Kidney (tissue), 14 donors: ENCODE data around the gene CCDC85C. TPM values are rescaled to one million over a fixed set of nuclear protein-coding genes. Genes with fewer than 3 reads are reported as not detected.
"Not testable (repeated sequence)": the region's sequence is repeated elsewhere in the genome, so short reads cannot be mapped to it uniquely, and the experiment has no call there.

Experiments
- DNase-seq, 5 donors: peaks; one replicate each; pipeline ENCODE4 v3.0.0-alpha.2; 2013 to 2020
- FAIRE-seq: peaks from 2 replicates; lab custom pipeline; 2012; peaks lifted over from hg19 to GRCh38; lab: Jason Lieb, UNC
- H3K27ac ChIP-seq, 2 donors: one replicate each; pipeline ENCODE4 v1.7.0; 2013; ENCODE audit warnings: low read depth in 2 of 2, low read length in 2 of 2, inconsistent platforms in 1 of 2
- H3K27me3 ChIP-seq: one replicate; pipeline ENCODE4 v1.7.1; 2013; ENCODE audit warnings: low read length, inconsistent platforms; ENCODE audit not compliant: control insufficient read depth, insufficient read depth
- H3K36me3 ChIP-seq, 3 donors: one replicate each; pipeline versions ENCODE4 v1.7.0 to v1.7.1; 2013; ENCODE audit warnings: low read length in 3 of 3, control low read depth in 1 of 3, inconsistent platforms in 1 of 3; ENCODE audit not compliant: insufficient read depth in 3 of 3, control insufficient read depth in 2 of 3
- H3K4me1 ChIP-seq, 3 donors: one replicate each; pipeline versions ENCODE4 v1.7.0 to v1.7.1; 2013; ENCODE audit warnings: low read length in 3 of 3, inconsistent platforms in 1 of 3, low read depth in 1 of 3; ENCODE audit not compliant: control insufficient read depth in 2 of 3, insufficient read depth in 2 of 3
- H3K4me3 ChIP-seq, 3 donors: one replicate each; pipeline versions ENCODE4 v1.7.0 to v1.8.1; 2013; ENCODE audit warnings: low read length in 3 of 3, control low read depth in 1 of 3, inconsistent platforms in 1 of 3
- H3K9ac ChIP-seq, 3 donors: one replicate each; pipeline versions ENCODE4 v1.7.0 to v1.7.1; 2013; ENCODE audit warnings: low read length in 3 of 3, control low read depth in 1 of 3, inconsistent platforms in 1 of 3
- H3K9me3 ChIP-seq, 3 donors: one replicate each; pipeline versions ENCODE4 v1.7.0 to v1.7.1; 2013; ENCODE audit warnings: low read length in 3 of 3, control low read depth in 1 of 3, inconsistent platforms in 1 of 3; ENCODE audit not compliant: control insufficient read depth in 2 of 3, insufficient read depth in 1 of 3
- intact Hi-C: fragments of 100-400 bp; cut with DNase I; formaldehyde crosslinking; loops from one replicate; pipeline ENCODE4 v1.11.1; 2022
- polyA plus RNA-seq: library from polyadenylated mRNA; stranded (reverse); fragments of 350-450 nt; fragmentation: Illumina TruSeq; extraction: RNeasy Lipid Tissue Mini Kit (QIAGEN cat#74804); gene quantifications from one replicate; pipeline ENCODE4 v1.2.3, GENCODE V29; 2014; ENCODE audit warnings: low read depth, low replicate concordance; ENCODE audit not compliant: insufficient read depth
- total RNA-seq: library from RNA; stranded (reverse); fragmentation: NEBNext Ultra II Directional; extraction: Animal tissue kit (Norgen Biotek cat#: 25700); gene quantifications from one replicate; pipeline ENCODE4 v1.2.1, GENCODE V29; 2021
- TF ChIP-seq, protein P1 (sequence below): IDR thresholded peaks from 3 replicates; pipeline ENCODE4 v1.5.1; 2012; ENCODE audit warnings: mild to moderate bottlenecking, moderate library complexity, borderline replicate concordance; ENCODE audit not compliant: insufficient read depth; ENCODE audit errors: extremely low read depth
- donor health status: control.
- donor health status: control.
- donor health status: control.
- donor health status: control.
- donor health status: control.
- donor health status: DM: yes; HTN: yes; CAD: no.
- donor health status: Normal renal cell carcinoma (clear cell type).

CCDC85C gene
- total and polyA plus RNA-seq, 2 donors from 2014 or later: 14.7 to 21.4 TPM

DNA sequence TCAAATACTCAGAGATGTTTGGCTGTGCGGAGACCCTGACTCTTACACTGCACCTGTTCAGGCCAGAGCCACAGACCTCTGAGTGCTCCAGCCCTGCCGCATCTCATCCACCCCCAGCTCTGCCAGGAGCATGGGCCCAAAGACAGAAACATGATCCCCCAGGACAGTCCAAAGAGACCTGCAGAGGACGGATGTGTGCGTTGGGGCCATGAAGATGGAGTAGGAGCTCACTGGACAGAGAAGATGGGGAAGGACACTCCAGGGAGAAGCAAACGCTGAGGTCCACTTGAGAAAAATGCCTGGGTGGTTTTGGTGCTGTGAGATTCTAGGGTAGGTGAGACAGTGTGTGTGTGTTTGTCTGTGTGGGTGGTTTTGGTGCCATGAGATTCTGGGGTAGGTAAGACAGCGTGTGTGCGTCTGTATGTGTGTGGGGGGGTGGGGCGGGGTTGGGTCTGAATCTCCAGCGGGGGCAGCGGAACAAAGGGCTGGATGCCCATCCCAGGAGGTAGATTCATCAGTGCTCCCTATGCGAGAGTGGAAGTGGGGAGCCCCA lies 40.1 kb upstream of the CCDC85C start:
- H3K9ac ChIP-seq: no peak overlapping the region
- H3K36me3 ChIP-seq: no peaks in the 10 kb centered on the region
- no peaks in the 10 kb centered on the region for H3K9me3 ChIP-seq
- H3K27ac ChIP-seq: no peak overlapping the region
- H3K4me3 ChIP-seq: no peak overlapping the region
- no peak for FAIRE-seq
- intact Hi-C loops: no loop called here
- no peaks in the 10 kb centered on the region for H3K4me1 ChIP-seq
- no peak for DNase-seq
- TF ChIP-seq, protein P1, sequence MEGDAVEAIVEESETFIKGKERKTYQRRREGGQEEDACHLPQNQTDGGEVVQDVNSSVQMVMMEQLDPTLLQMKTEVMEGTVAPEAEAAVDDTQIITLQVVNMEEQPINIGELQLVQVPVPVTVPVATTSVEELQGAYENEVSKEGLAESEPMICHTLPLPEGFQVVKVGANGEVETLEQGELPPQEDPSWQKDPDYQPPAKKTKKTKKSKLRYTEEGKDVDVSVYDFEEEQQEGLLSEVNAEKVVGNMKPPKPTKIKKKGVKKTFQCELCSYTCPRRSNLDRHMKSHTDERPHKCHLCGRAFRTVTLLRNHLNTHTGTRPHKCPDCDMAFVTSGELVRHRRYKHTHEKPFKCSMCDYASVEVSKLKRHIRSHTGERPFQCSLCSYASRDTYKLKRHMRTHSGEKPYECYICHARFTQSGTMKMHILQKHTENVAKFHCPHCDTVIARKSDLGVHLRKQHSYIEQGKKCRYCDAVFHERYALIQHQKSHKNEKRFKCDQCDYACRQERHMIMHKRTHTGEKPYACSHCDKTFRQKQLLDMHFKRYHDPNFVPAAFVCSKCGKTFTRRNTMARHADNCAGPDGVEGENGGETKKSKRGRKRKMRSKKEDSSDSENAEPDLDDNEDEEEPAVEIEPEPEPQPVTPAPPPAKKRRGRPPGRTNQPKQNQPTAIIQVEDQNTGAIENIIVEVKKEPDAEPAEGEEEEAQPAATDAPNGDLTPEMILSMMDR: no peak
- no peaks in the 10 kb centered on the region for H3K27me3 ChIP-seq

- Histone ChIP-seq H3K27ac (no peak overlapping the region), H3K4me1 (no peaks in the 10 kb centered on the region), H3K9ac (no peak overlapping the region), H3K9me3 (no peaks in the 10 kb centered on the region), H3K4me3 (no peak overlapping the region), H3K36me3 (no peaks in the 10 kb centered on the region), H3K27me3 (no peaks in the 10 kb centered on the region)
- DNase-seq (no peak), FAIRE-seq (no peak)
- TF ChIP-seq, protein P1: no peak
- intact Hi-C loops: no loop called here
These were observed 39.3 kb upstream of the CCDC85C start for GRCh38 chr14:99643343-99643742.

DNA sequence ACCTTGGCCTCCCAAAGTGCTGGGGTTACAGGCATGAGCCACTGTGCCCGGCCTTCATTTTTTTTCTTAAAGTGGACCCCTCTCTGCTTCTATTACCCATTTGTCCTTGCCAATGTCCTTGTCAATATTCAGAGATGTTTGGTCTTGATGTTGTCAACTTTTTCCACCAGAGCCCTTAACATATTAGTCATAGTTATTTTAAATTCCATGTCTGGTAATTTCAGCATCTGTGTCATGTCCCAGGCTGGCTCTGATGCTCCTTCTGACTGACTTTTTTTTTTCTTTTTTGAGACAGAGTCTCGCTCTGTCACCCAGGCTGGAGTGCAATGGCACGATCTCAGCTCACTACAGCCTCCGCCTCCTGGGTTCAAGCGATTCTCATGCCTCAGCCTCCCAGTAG lies 38.8 kb upstream of the CCDC85C start:
- intact Hi-C loops, FAIRE-seq: not testable (repeated sequence)

DNA sequence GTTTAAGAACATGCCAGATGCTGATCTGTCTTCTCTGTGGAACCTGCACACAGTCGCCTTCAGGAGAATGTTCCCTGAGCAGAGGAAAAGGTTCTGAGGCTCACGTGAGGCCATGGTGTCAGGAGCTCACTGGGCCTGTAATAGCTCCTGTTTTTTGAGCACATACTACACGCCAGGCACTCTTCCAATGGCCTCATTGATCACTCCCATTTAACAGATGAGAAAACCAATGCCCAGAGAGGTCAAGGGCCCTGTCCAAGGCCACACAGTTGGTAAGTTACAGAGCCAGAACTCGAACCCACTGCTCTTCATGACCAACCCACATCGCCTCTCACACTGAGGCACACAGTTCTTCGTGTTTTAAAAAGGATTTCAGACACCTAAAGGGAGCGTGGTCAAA lies 33.6 kb upstream of the CCDC85C start:
- no peaks in the 10 kb centered on the region for H3K36me3 ChIP-seq
- no peak for DNase-seq
- intact Hi-C loops: no loop called here
- TF ChIP-seq, protein P1: no peak
- no peak overlapping the region for H3K9ac ChIP-seq
- no peak overlapping the region for H3K27ac ChIP-seq
- H3K4me1 ChIP-seq: no peaks in the 10 kb centered on the region
- no peak overlapping the region for H3K4me3 ChIP-seq
- no peak for FAIRE-seq
- no peaks in the 10 kb centered on the region for H3K27me3 ChIP-seq
- H3K9me3 ChIP-seq: no peaks in the 10 kb centered on the region

More for the DNA sequence above, 38.8 kb upstream of the CCDC85C start:
- not testable (repeated sequence) for H3K9me3 ChIP-seq, H3K4me3 ChIP-seq, H3K4me1 ChIP-seq, H3K27me3 ChIP-seq, H3K36me3 ChIP-seq, H3K9ac ChIP-seq, DNase-seq, H3K27ac ChIP-seq
